Dermis microvascular lymphatic vessel endothelial cell (primary cell): Measurements from ENCODE around the gene DLG5. TPM values are rescaled to one million over a fixed set of nuclear protein-coding genes. Genes with fewer than 3 reads are reported as not detected.
A peak's percentile ranks its signal among the peaks of the same experiment; 100 is the strongest.

Experiments used
- DNase-seq, 2 donors: peaks; one replicate each; pipeline versions ENCODE4 v3.0.0 to v3.0.0-alpha.2; 2010; ENCODE audit warnings: low read depth in 2 of 2
- total RNA-seq: library from RNA; depleted of rRNA; stranded (reverse); fragments of >200 nt; gene quantifications from 2 replicates; pipeline ENCODE4 v1.2.1, GENCODE V29; 2014

Gene DLG5
- total RNA-seq, 1 donor from 2014 or later = 5.4 TPM

DNA sequence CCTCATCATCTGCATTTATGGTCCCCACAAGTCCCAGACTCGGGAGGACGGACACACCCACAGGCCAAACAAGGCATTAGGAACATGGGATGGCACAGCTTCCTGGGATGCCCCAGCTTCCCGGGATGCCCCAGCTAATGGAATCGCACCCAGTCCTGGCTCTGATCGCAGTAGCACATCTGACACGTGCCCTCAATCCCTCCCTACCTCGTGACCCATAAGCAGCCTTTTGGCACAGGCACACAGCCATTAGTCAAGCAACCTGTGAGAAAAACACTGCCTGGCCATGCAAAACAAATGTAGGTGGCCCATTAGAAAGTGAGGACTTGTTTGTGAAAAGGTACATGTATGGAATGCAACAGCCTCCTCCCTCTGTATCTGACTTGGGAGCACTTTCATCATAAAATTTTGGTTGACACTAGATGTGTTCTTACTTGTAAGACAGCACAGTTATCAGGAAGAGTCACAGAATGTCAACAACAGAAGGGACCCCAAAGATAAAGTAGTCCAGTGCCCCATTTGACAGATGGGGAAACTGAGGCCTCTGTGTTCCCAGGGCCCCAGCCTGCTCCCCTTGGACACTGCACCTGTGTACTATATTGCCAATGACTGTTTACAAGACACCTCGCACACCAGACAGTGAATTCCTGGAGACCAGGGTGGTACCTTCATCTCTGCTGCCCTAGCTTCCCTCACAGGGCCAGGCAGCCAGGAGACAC, 34.4 kb downstream of the DLG5 start:
- no peak for DNase-seq

DNA sequence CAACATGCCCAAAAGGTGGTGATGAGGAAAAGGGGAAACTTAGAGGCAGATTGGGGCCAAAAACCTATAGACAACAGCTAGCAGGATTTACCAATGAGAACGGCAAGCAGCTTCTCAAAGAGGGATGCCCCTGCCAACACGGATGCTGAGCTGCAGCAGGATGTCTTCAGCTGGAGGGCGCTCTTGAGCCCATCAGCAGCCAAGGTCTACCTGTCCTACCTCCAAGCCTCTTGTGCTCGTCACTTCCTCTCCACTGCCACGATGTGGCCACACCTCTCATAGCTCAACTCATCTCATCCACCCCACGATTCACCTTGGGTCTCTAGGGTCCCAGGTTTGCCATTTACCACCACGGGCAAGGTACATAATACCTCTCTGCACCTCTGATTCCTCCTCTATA, 36.5 kb downstream of the DLG5 start:
- no peak for DNase-seq

DNA sequence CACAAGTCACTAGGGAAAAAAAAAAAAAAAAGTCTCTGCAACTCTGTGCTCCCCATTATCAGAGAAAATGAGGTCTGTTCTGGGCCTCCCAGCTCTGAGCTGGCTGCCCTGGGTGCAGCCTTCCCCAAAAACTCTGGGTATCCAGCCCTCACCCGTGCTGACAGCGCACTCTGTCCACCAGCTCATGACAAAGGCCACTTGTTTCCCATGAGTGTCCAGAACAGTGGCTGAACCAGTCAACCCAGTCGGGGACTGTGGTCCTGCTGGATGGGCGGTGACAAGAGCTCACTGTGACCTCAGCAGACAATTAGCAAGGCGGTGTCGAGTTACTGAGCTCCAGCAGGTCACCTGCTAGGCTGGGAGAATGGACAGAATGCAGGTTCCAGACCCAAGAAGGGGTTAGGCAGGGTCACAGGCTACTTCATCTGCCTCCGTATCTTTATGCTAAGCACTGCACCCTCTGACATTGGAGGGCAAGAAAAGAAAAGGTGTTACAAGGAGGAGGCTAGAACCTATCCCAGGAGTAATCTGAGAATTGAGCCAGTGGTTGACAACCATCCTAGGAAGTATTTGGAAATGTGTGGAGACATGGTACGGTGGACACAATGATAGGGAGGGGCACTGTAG, 37.2 kb downstream of the DLG5 start:
- DNase-seq = no peak

DNA sequence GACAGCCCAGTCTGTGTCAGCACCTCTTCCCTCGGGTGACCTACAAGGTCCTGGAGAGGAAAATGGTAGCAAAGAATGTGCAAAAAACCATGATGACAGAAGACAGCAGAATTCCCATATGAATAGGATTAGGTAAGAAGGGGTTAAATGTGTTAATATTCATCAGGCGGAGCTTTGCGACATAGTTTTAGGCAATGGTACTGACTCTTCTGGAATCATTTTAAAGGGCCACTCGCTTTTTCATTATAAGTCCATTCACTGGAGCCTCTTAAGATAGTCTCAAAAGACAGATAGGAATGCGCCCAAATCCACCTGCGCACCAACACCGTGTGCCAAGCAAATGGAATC, 38.2 kb downstream of the DLG5 start:
- DNase-seq = no peak

DNA sequence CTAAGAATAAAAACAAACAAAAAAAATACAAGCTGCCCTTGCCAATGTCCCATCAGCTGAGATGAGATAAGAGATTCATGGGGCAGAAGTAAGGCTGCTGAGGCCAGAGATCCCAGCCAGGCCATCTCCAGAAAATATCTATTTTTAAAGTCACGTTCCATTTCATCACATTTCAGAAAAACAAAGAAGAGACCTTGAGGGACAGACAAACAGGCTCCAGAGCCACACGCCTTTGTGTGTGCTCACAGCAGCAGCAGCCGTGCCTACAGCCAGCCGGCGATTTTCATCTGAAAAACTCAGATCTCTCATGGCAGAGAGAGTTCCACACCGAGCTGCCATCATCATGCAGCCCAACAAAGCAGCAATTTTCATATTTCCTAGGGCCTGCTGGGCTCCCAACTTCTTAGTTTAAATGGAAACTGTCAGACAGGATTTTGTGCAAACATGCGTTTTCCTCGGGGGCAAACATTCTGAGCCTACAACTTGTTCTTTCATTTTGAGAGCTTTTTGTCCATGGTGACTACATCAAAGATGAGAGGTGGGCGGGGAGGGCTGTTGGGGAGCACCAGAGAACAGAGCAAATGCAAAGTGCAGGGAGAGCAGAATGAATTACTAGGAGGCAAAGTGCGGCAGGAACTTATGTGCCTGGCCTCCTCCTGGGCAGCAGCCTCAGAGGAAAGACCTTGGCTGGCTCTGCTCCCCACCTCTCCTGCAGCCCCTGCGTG, 38.8 kb downstream of the DLG5 start:
- DNase-seq = no peak

DNA sequence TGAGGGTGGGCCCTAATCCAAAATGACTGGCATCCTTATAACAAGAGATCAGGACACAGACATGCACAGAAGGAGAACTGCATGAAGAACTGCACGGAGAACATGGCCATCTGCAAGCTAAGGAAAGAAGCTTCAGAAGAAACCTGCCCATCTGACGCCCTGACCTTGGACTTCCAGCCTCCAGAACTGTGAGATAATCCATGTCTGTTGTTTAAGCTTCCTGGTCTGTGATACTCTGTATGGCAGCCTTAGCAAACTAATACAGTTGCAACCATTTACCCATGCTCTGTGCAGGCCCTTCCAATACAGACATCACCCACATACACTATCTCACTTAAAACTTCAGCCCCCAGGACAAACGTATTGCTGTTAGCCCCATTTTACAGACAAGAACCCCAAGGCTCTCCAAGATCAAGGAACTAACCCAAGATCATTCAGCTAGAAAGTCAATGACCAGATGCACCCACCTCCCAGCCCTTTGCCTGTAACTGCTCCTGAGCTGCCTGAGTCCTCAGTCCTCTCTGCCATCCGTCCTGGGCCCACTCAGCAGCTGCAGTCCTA, 39.7 kb downstream of the DLG5 start:
- DNase-seq = no peak

DNA sequence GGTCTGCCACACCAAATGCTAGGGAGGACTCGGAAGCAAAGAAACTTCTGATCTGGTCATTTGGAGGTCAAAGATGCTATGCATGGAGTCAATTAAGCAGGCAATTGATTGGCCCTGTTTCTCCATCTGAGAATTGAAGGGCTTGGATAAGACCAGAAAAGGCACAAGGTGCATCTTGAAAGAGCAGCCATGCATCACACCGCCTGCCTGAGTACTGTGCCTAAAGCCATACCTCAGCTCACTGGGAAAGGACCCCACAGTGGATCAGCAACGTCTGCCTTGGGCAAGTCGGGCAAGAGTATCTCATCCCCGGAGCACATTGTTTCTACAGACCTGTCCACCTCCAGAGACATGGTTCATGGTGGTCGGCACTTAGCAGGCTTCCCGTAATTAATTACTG, 42.4 kb downstream of the DLG5 start:
- no peak for DNase-seq

DNA sequence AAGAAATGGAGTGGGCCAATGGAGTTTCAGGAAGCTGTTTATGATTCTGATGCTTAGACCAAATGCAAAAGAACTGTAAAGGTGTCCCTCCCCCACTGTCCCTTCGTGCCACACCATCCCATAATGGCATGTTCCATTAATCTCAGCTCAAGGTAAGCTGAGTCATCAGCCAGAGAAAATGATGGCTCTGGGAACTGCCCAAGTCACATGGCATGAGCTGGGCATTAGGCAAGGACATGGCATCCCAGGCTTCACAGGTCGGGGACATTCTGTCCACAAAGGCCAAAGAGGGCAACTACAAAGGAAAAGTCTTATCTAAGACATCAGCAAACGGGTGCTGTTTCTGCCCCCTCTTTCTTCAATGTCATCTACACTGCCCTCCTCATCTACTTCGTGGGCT, 44.9 kb downstream of the DLG5 start:
- no peak for DNase-seq

DNA sequence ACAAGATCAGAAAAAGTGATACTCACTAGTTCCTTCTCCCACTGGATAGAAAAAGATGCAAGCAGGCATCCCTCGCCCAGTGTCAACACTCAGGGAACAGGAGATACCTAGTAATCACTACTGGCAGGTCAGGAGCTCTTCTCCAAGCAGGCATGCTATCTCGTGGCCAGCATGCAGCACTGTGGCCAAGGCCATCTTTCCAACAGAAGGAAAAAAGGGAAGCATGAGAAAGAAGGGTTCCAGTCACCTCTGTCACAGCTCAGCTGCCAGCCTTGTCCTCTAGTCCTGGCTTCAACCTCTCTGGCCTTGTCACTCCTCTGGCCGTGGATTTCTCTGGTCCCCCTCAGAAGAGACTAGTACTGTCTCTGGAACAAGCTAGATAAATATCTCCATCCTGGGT, 45.3 kb downstream of the DLG5 start:
- no peak for DNase-seq

DNA sequence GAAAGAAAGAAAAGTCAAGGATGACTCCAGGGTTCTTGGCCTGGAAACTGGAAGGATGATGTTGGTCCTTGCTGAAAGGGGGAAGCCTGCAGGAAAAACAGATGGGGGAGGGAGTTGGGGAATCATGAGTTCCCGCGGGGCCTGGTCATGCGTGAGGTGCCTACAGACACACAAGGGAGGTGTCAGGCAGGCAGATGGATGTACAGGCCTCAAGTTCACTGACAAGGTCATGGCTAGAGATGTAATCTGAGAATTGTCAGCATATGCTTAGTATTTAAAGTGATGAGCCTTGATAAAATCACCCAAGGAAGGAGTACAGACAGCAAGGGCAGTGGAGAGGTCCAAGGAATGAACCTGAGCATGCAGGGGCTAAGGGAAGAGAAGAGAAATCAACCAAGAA, 46.8 kb downstream of the DLG5 start:
- no peak for DNase-seq

DNA sequence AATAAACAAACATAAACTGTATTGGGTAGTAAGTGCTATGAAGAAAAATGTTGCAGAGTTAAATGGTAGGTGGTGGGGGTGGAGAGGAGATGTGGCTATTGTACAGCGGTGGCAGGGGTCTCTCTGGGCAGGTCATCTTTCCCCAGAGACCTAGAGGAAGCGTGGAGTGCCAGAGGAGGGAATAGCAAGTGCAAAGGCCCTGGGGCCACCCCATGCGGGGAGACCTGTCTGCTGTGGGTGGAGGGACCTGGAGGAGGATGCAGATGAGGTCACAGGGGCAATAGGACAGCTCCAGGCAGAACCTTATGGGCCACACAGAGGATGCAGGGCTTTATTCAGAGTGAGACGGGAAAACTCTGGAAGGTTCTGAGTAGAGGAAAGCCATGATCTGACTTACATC, 47.5 kb downstream of the DLG5 start:
- no peak for DNase-seq

DNA sequence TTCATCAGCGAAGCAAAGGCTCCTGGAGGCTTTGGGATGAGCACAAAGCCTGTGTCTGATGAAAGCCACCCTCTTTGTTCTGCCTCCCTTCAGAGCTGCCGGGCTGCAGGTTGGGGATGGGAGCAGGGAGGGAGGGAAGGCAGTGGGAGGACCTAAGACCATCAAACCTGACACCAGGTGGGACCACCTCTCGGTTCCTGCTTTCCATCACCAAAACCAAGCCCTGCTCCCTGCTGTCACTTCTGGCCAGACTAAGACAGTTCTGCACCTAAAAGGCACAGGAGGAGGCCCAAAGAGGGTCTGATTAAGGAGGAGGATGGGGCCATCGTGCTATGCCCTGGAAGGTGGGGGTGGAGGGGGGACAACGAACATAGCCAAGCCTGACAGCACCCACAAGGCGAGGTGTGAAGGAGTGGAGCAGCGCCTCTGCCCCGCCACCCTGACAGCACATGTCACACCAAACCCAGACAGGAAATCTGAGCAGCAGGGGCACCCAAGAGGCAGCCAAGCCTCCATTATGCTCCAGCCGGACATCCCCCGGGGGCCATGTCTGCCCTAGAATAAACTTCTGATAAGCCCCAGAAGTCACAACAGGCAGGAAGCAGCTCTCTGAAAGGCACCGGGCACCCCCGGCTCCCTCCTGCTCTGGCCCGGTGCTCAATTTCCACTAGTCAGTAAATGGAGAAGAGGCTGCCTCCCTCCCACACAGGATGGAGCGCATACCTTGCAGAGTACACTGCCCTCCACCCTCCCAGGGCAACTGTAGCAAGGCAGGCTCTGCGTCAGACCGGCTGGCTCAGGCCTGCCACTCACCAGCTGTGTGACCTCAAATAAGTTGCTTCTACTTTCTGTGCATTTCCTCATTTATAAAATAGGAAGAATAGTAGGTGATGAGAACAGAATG, 48.9 kb downstream of the DLG5 start:
- peak; percentile 41 to 51 for DNase-seq

DNA sequence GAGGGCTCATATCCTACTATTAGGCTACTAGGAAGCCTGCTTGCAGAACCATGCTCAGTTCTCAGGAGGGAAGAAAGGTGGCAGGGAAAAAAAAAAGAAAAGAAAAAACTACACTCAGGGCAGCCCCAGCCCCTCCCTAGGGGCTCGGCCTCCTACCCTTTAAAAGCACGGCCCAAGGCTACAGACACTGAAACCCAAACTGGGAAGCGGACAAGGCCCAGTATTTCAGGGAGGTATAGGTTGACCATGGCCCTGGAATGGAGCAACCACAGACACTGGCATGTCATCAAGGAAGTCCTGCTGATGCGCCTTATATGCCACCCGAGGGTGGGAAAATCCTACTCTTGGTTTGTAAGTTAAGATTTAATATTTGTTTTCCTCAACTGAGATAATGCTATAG, 50.8 kb downstream of the DLG5 start:
- DNase-seq = no peak

DNA sequence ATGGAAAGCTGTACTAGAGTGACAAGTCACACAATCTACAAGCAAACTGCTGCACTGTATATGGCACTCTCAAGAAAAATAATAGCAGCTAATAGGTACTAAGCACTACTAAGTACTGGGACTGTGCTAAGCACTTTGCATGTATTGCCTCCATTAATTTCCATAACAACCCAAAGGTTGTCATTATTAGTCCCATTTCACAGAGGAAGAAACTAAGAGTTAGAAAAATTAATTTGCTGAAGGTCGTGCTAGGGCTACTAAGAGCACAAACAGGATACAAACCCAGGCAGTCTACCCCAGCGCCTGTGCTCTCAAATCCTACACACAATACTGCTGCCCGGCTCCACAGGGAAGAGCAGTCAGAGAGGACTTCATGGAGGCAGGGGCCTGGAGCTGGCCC, 51.7 kb downstream of the DLG5 start:
- DNase-seq = no peak

DNA sequence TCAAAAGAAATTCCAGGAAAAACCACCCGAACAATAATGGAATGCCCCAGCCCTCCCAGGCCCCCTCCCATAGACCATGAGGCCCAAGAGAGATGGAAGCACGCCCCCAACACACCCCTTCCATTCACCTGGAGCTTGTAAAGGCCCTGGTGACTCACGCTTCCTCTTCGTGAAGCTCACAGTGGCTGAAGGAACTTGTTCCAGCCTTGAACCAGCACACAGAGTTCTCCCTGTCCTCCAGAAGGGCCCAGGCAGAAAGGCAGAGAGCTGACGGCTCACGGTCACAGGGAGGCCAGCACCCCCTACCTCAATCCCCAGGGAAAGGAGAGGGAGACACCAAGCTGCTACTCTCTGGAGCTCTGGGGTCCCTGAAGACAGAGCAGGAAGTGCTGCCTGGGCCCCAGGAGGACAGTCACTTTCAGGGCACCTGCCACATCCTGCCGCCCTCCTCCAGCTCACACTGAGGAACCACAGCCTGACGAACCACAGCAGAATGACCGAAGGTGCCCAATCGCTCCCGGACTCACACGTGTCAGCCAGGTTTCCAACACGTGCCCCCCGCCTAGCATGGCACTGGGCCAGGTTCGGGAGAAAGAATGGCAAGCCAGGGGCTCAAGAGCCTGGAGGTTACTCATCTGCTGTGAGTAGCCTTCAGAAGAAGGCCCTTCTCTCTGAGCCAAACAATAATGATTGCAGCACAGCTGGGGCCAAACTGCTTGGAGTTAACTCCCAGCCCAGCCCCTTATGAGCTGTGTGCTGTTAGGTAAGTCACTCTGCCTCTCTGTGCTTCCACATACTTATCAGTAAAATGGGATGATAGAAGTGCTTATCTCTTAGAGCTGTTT, 52.8 kb downstream of the DLG5 start:
- peak; percentile 31 to 66 for DNase-seq

DNA sequence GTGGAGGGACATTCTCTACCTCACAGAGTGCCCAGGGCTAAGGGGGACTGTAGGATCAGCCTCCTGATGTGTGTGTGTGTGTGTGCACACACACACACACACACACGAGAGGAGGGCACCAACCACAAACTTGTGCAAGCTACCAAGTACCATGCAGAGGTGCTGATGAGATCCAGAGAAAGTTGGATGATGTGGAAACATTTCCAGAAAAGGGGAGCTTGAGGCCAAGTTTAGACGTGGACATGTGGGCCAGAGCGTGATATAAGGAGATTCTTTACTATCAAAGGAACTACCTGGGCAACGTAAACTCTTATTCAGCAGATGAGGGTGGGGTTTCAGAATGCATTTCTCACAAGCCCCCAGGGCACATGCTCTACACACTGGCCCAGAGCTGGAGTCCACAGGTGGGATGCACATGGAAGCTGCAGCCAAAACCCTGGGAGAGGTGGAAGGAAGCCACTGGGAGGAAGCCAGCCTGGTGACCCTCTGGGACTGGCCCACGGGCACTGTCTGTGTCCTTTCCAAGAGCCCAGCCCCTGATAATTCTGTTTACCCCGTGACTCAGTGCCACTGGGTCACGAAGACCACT, 53.5 kb downstream of the DLG5 start:
- no peak for DNase-seq

DNA sequence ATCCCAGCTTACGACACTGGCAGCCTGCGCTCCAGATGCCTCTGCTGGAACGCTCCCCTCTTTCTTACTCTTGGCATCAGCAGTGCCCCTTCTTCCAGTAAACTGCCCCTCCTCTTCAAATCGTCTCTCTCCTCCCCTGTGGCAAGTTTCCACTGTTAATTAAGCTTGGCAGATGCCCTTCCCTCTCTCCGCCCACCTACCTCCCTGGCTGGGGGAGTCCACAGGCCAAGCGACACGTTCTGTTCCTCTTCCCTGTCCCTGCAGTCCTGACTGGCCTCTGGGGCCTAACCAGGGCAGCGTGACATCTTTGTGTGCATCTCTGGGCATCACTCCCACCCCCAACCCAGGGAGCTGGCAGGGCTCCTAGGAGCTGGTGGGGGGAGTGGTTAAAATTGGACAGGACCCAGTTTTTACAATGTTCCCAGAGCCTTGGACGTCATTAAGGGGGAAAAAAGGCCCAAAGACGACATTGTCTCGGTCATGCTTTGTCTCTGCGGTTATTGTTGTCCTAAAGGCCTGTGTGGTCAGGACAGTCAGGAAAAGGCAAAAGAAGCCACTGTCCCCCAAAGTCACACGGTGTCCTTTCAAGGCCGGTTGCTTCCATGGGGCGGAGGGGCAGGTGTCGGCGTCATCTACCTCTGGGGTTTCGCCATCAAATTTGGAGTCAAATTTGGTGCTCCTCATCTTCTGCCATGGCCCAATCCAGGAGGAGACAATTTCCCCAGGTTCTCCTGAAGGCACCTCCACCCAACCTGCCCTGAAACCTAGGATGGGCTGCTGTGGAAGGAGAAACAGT, 54.2 kb downstream of the DLG5 start:
- DNase-seq = no peak

DNA sequence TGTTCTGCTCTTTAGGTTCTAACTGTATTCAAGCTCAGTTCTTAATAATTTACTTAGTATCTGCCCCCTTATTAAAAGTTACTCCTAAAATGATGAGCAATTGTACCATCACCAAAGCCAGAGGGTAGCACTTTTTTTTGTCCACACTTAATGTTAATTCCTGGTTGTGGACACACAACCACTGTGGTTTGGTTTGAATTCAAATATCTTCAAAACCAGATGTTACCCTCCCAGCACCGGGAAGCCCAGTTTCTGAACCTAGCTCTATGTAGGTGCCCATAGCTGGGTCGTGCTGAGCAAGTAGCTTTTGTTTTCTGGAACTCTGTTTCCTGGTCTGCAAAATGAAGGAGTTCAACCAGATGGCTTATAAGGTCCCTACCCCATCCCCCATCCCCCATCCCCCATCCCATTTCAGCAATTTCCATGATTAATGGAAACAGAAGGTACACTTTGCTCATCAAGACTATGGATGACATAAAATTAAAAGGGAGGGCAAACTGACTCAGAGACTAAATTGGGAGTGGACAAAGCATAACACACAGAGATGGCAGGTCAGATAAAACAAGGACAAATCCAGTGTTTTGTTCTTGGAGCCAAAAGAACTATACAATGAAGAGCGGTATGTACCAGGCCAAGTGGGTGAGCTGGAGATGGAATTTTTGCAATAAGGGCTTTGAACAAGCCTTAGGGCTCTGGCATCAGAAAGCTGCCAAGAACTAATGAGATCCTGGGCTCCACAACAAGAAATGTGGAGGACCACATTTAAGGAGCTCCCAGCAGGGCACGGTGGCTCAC, 56.7 kb downstream of the DLG5 start:
- DNase-seq = no peak

DNA sequence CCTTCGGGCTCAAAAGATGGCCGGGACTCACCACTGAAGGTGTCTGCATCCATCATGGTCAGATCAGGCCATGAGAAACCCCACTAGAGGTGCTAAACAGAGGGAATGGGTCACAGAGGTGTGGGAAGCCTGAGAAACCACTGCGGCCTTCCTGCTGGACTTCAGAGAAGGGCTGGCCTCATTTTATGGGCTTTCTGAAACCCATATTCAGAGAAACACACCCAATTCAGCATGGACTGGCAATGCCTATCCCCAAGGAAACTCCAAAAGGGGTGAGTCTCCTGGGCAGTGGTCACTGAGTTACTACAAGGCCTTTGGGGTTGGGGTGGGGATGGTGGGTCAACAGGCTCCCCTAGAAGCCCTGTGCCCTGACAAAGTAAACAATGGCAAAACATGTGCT, 58.0 kb downstream of the DLG5 start:
- DNase-seq = no peak
